Caco-2 (cell line): ENCODE results near the gene NFIA. TPM values are rescaled to one million over a fixed set of nuclear protein-coding genes. Genes with fewer than 3 reads are reported as not detected.

Experiments
- BruUV-seq: library from RNA; stranded (reverse); fragments of 400-500 nt; replicated peaks from 2 replicates; lab custom pipeline; 2021; lab: Mats Ljungman, UMichigan
- CTCF ChIA-PET: fragments of 300-600 bp; sonication (Branson Sonifier 250); formaldehyde crosslinking; loops from one replicate; lab custom pipeline; 2022; ENCODE audit warnings: antibody characterized with exemption; lab: Charles Lee
- POLR2A ChIA-PET: fragments of 300-600 bp; sonication (Branson Sonifier 250); formaldehyde crosslinking; loops from one replicate; lab custom pipeline; 2022; ENCODE audit warnings: antibody characterized with exemption; lab: Charles Lee
- DNase-seq, 2 experiments: peaks; one replicate each; pipeline versions ENCODE4 v3.0.0 to v3.0.0-alpha.2; 2020 to 2022
- H3K27me3 ChIP-seq: replicated peaks from 2 replicates; pipeline ENCODE4 v1.6.0; 2011; ENCODE audit warnings: low read length; ENCODE audit not compliant: control insufficient read depth, insufficient read depth
- H3K36me3 ChIP-seq: 2 replicates; pipeline ENCODE4 v1.5.1; 2011; ENCODE audit warnings: low read length; ENCODE audit not compliant: control insufficient read depth, insufficient read depth
- H3K4me1 ChIP-seq: fragments of 250-450 bp; sonication (Bioruptor Pico); 2 replicates; pipeline ENCODE4 v1.5.1; 2020; ENCODE audit warnings: mild to moderate bottlenecking
- H3K4me3 ChIP-seq: 2 replicates; pipeline ENCODE4 v1.5.1; 2011; ENCODE audit warnings: low read depth, mild to moderate bottlenecking, control low read depth, low read length
- H3K9me3 ChIP-seq: fragments of 250-450 bp; sonication (Bioruptor Pico); 2 replicates; pipeline ENCODE4 v1.5.1; 2020; ENCODE audit warnings: mild to moderate bottlenecking, moderate library complexity
- H3K27ac Mint-ChIP-seq: one replicate; pipeline ENCODE4 v1.8.0; 2022; ENCODE audit warnings: mixed read lengths; ENCODE audit not compliant: unreplicated experiment
- H3K27me3 Mint-ChIP-seq: one replicate; pipeline ENCODE4 v1.8.0; 2022; ENCODE audit warnings: mixed read lengths; ENCODE audit not compliant: insufficient read depth, unreplicated experiment
- H3K36me3 Mint-ChIP-seq: one replicate; pipeline ENCODE4 v1.8.0; 2022; ENCODE audit warnings: mild to moderate bottlenecking, mixed read lengths; ENCODE audit not compliant: insufficient read depth, unreplicated experiment
- H3K4me1 Mint-ChIP-seq: one replicate; pipeline ENCODE4 v1.8.0; 2022; ENCODE audit warnings: low read depth, mixed read lengths; ENCODE audit not compliant: unreplicated experiment
- H3K4me3 Mint-ChIP-seq: one replicate; pipeline ENCODE4 v1.8.0; 2022; ENCODE audit warnings: mild to moderate bottlenecking, moderate library complexity, mixed read lengths; ENCODE audit not compliant: unreplicated experiment
- H3K9me3 Mint-ChIP-seq: one replicate; pipeline ENCODE4 v1.8.0; 2022; ENCODE audit warnings: mixed read lengths; ENCODE audit not compliant: unreplicated experiment
- intact Hi-C: fragments of 100-400 bp; cut with micrococcal nuclease; formaldehyde crosslinking; loops from one replicate; pipeline ENCODE4 v1.10.0; 2022; ENCODE audit not compliant: unreplicated experiment
- total RNA-seq: library from RNA; stranded (reverse); gene quantifications from 2 replicates; pipeline ENCODE4 v1.2.3, GENCODE V29; 2022
- TF ChIP-seq, protein P1 (sequence below), 2 experiments: fragments of 200-600 bp in 1 of 2; IDR thresholded peaks; 1 replicate in 1 of 2; 2 replicates in 1 of 2; pipeline versions ENCODE4 v1.5.1 to v1.8.0; 2011 to 2022; ENCODE audit warnings: antibody characterized with exemption in 1 of 2, control low read depth in 1 of 2, inconsistent platforms in 1 of 2, low read depth in 1 of 2, low read length in 1 of 2, mild to moderate bottlenecking in 1 of 2, moderate library complexity in 1 of 2; ENCODE audit not compliant: insufficient read depth in 1 of 2, severe bottlenecking in 1 of 2, unreplicated experiment in 1 of 2

Gene NFIA
- total RNA-seq, 1 experiment from 2014 or later = 1.4 TPM

DNA sequence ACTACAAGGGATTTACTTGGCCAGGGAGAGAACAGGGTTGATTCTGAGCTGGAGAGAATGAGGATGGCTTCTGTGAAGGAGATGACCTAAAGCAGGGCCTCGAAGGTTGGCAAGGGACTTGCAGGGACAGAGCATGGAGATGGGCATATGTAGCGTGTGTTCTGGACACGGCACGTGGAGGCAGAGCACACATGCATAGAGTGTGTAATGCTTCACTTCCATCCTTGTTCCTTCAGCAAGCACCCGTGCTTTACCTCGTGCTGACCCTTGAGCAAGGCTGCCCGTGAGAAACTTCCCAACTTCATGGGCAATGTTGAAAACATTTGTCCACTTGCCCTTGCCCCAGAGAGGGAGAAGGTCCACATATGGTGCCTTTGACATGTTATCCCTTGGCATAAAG lies 33.1 kb downstream of the NFIA start:
- DNase-seq = no peak
- peaks cover 7% of the 10 kb centered on the region for H3K4me1 Mint-ChIP-seq
- peaks cover 10% of the 10 kb centered on the region for H3K9me3 Mint-ChIP-seq
- Histone ChIP-seq H3K4me3 (no peak overlapping the region), H3K9me3 (no peaks in the 10 kb centered on the region), H3K4me1 (peaks cover 11% of the 10 kb centered on the region; the same call in 1 of the 2 replicates), H3K36me3 (no peaks in the 10 kb centered on the region), H3K27me3 (no peaks in the 10 kb centered on the region)
- TF ChIP-seq, protein P1, sequence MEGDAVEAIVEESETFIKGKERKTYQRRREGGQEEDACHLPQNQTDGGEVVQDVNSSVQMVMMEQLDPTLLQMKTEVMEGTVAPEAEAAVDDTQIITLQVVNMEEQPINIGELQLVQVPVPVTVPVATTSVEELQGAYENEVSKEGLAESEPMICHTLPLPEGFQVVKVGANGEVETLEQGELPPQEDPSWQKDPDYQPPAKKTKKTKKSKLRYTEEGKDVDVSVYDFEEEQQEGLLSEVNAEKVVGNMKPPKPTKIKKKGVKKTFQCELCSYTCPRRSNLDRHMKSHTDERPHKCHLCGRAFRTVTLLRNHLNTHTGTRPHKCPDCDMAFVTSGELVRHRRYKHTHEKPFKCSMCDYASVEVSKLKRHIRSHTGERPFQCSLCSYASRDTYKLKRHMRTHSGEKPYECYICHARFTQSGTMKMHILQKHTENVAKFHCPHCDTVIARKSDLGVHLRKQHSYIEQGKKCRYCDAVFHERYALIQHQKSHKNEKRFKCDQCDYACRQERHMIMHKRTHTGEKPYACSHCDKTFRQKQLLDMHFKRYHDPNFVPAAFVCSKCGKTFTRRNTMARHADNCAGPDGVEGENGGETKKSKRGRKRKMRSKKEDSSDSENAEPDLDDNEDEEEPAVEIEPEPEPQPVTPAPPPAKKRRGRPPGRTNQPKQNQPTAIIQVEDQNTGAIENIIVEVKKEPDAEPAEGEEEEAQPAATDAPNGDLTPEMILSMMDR (IDR thresholded peaks at IDR 0.05; ENCODE audit: insufficient read depth in 1 of 2, low read depth in 1 of 2, low read length in 1 of 2, severe bottlenecking in 1 of 2, unreplicated experiment in 1 of 2) = no peak
- ChIA-PET POLR2A (no interaction called here), CTCF (interaction anchor here (1.2 kb wide), 1 partner anchor 66 kb away, joined by 4 read pairs; no protein-coding TSS in a partner anchor)
- H3K4me3 Mint-ChIP-seq = no peak overlapping the region
- intact Hi-C loops = no loop called here
- no peak overlapping the region for H3K27ac Mint-ChIP-seq
- H3K27me3 Mint-ChIP-seq = no peaks in the 10 kb centered on the region
- H3K36me3 Mint-ChIP-seq = no peaks in the 10 kb centered on the region
- no TSS peak for BruUV-seq

DNA sequence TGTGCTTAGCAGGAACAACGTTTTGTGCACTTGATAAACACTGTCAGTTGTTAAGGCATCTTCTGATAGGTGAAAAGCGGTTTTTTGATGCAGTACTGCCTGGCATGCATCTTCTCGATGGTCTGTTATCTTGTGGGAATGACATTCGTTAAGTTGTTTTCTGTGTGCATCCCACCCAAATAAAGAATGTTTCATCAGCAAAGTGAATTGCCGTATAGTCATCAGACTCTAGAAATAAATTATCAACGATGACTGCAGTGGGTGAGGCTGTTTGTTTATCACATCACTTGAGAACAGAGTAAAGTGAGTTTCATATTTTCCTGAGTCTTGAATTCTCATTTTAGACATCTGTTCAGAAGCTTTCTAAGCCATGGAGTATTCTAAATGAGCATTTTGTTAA lies 34.1 kb downstream of the NFIA start:
- no peak overlapping the region for H3K4me3 Mint-ChIP-seq
- peaks cover 11% of the 10 kb centered on the region; the same call in 1 of the 2 replicates for H3K4me1 ChIP-seq
- TF ChIP-seq, protein P1 (IDR thresholded peaks at IDR 0.05; ENCODE audit: insufficient read depth in 1 of 2, low read depth in 1 of 2, low read length in 1 of 2, severe bottlenecking in 1 of 2, unreplicated experiment in 1 of 2) = no peak
- no peaks in the 10 kb centered on the region for H3K9me3 ChIP-seq
- peaks cover 10% of the 10 kb centered on the region for H3K9me3 Mint-ChIP-seq
- H3K27ac Mint-ChIP-seq = no peak overlapping the region
- no peaks in the 10 kb centered on the region for H3K27me3 ChIP-seq
- H3K27me3 Mint-ChIP-seq = no peaks in the 10 kb centered on the region
- no peak for DNase-seq
- no peaks in the 10 kb centered on the region for H3K36me3 ChIP-seq
- ChIA-PET POLR2A (no interaction called here), CTCF (no interaction called here)
- no peak overlapping the region for H3K4me3 ChIP-seq
- peaks cover 7% of the 10 kb centered on the region for H3K4me1 Mint-ChIP-seq
- no peaks in the 10 kb centered on the region for H3K36me3 Mint-ChIP-seq
- intact Hi-C loops = no loop called here
- BruUV-seq = no TSS peak

DNA sequence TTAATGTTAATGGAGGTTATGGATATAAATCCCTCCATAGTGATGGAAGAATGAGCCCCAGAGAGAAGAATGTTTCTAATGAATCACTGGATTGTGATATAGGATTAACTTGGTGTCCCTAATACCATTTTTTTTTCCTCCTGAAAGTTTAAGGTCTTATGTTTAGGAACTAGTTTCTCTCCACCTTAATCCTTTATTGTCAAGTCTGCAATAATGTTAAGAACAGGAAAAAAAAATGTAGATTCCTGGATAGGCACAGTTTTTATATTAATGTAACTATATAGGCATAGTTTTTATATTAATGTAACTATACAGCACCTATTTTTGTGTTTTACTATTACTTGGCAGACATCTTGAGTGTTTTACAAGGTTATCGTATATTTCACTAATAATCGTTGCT lies 34.9 kb downstream of the NFIA start:
- TF ChIP-seq, protein P1 (IDR thresholded peaks at IDR 0.05; ENCODE audit: insufficient read depth in 1 of 2, low read depth in 1 of 2, low read length in 1 of 2, severe bottlenecking in 1 of 2, unreplicated experiment in 1 of 2) = no peak
- ChIA-PET CTCF (no interaction called here), POLR2A (no interaction called here)
- intact Hi-C loops = no loop called here
- H3K27me3 Mint-ChIP-seq = no peaks in the 10 kb centered on the region
- no peak overlapping the region for H3K27ac Mint-ChIP-seq
- peaks cover 10% of the 10 kb centered on the region for H3K9me3 Mint-ChIP-seq
- no TSS peak for BruUV-seq
- DNase-seq = no peak
- H3K4me3 ChIP-seq = no peak overlapping the region
- no peaks in the 10 kb centered on the region for H3K36me3 Mint-ChIP-seq
- no peaks in the 10 kb centered on the region for H3K27me3 ChIP-seq
- H3K4me1 Mint-ChIP-seq = peaks cover 7% of the 10 kb centered on the region
- H3K4me3 Mint-ChIP-seq = no peak overlapping the region
- no peaks in the 10 kb centered on the region for H3K36me3 ChIP-seq
- peaks cover 11% of the 10 kb centered on the region; the same call in 1 of the 2 replicates for H3K4me1 ChIP-seq
- H3K9me3 ChIP-seq = no peaks in the 10 kb centered on the region
